Mucosa of descending colon (tissue), 3 donors: ENCODE data around the gene KLK13. TPM values are rescaled to one million over a fixed set of nuclear protein-coding genes. Genes with fewer than 3 reads are reported as not detected.

Experiments
- ATAC-seq: fragments of 200-7000 bp; cut with Tn5 transposase; one replicate; pipeline ENCODE4 v1.9.1; 2020; ENCODE audit warnings: mild to moderate bottlenecking, moderate library complexity
- DNase-seq, 3 donors: peaks; one replicate each; pipeline ENCODE4 v3.0.0-alpha.2; 2020
- H3K36me3 ChIP-seq: fragments of 200-600 bp; one replicate; pipeline ENCODE4 v1.8.0; 2021; ENCODE audit warnings: low read depth, mild to moderate bottlenecking
- H3K4me1 ChIP-seq: fragments of 200-600 bp; one replicate; pipeline ENCODE4 v1.8.0; 2021; ENCODE audit warnings: low read depth, mild to moderate bottlenecking
- H3K4me3 ChIP-seq: fragments of 200-600 bp; one replicate; pipeline ENCODE4 v1.8.0; 2021; ENCODE audit warnings: mild to moderate bottlenecking
- H3K9me3 ChIP-seq: fragments of 200-600 bp; one replicate; pipeline ENCODE4 v1.8.0; 2021; ENCODE audit warnings: mild to moderate bottlenecking
- intact Hi-C, 2 donors: fragments of 100-400 bp; cut with DNase I in 1 of 2; cut with micrococcal nuclease in 1 of 2; formaldehyde crosslinking; loops; one replicate each; pipeline versions ENCODE4 v1.11.0 to v1.11.1; 2022; cut with DNase I, micrococcal nuclease
- total RNA-seq, 3 donors: library from RNA; stranded (reverse); fragmentation: NEBNext Ultra II Directional in 2 of 3; extraction: Animal tissue kit (Norgen Biotek cat#: 25700) in 2 of 3; gene quantifications; one replicate each; pipeline versions ENCODE4 v1.2.1 to v1.2.4, GENCODE V29; 2021 to 2023
- TF ChIP-seq, protein P1 (sequence below): fragments of 200-600 bp; IDR thresholded peaks from one replicate; pipeline ENCODE4 v1.8.0; 2022; ENCODE audit warnings: antibody characterized with exemption, mild to moderate bottlenecking
- donor health status: DM: no; HTN: no; CAD: no; lungs with moderate emphysema.
- donor health status: DM: no; HTN: no; CAD: no.
- donor health status: DM: no; HTN: yes; CAD: no.

The KLK13 gene
- total RNA-seq, 3 donors from 2014 or later, result 0.22 to 2.7 (median 0.84) TPM

GRCh38 chr19:51066393-51067186, 1.7 kb upstream of the KLK13 start:
- Histone ChIP-seq H3K9me3 (no peaks in the 10 kb centered on the region), H3K4me3 (no peak overlapping the region), H3K36me3 (no peaks in the 10 kb centered on the region), H3K4me1 (peaks cover 4% of the 10 kb centered on the region)
- intact Hi-C loops, result no loop called here
- TF ChIP-seq, protein P1, sequence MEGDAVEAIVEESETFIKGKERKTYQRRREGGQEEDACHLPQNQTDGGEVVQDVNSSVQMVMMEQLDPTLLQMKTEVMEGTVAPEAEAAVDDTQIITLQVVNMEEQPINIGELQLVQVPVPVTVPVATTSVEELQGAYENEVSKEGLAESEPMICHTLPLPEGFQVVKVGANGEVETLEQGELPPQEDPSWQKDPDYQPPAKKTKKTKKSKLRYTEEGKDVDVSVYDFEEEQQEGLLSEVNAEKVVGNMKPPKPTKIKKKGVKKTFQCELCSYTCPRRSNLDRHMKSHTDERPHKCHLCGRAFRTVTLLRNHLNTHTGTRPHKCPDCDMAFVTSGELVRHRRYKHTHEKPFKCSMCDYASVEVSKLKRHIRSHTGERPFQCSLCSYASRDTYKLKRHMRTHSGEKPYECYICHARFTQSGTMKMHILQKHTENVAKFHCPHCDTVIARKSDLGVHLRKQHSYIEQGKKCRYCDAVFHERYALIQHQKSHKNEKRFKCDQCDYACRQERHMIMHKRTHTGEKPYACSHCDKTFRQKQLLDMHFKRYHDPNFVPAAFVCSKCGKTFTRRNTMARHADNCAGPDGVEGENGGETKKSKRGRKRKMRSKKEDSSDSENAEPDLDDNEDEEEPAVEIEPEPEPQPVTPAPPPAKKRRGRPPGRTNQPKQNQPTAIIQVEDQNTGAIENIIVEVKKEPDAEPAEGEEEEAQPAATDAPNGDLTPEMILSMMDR, result no peak
- DNase-seq (no peak), ATAC-seq (no peak)

GRCh38 chr19:51065221-51065960, 499 bp upstream of the KLK13 start:
- intact Hi-C loops, result no loop called here
- peaks cover 4% of the 10 kb centered on the region for H3K4me1 ChIP-seq
- ATAC-seq (no peak), DNase-seq (no peak)
- H3K36me3 ChIP-seq, result no peaks in the 10 kb centered on the region
- no peak overlapping the region for H3K4me3 ChIP-seq
- H3K9me3 ChIP-seq, result no peaks in the 10 kb centered on the region
- TF ChIP-seq, protein P1, result no peak

- Histone ChIP-seq H3K4me1 (peaks cover 4% of the 10 kb centered on the region), H3K9me3 (no peaks in the 10 kb centered on the region), H3K36me3 (no peaks in the 10 kb centered on the region), H3K4me3 (no peak overlapping the region)
- intact Hi-C loops, result no loop called here
- TF ChIP-seq, protein P1, result no peak
- no peak for ATAC-seq
- DNase-seq, result no peak
Observed at GRCh38 chr19:51063664-51064063, 1.2 kb downstream of the KLK13 start.

DNA sequence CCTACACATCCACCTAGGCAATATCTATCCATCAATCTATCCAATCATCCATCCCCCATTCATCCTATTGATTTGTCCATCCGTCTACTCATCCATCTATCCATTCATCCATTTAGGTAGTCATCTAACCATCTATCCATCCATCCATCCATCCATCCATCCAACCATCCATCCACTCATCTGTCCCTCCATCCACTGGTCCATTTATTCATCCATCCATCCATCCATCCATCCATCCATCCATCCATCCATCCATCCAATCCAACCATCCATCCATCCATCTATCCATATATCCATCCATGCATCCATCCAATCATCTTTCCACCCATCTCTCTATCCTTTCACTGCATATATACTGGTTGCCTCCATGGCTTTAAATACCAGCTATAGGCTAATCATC, 3.9 kb downstream of the KLK13 start:
- no peak overlapping the region for H3K4me3 ChIP-seq
- no peak for DNase-seq
- H3K4me1 ChIP-seq, result peaks cover 4% of the 10 kb centered on the region
- no peak for ATAC-seq
- no peaks in the 10 kb centered on the region for H3K9me3 ChIP-seq
- intact Hi-C loops, result no loop called here
- TF ChIP-seq, protein P1, result no peak
- H3K36me3 ChIP-seq, result no peaks in the 10 kb centered on the region

GRCh38 chr19:51060336-51060735, 4.6 kb downstream of the KLK13 start:
- Histone ChIP-seq H3K36me3 (no peaks in the 10 kb centered on the region), H3K9me3 (no peaks in the 10 kb centered on the region), H3K4me3 (no peak overlapping the region), H3K4me1 (peaks cover 4% of the 10 kb centered on the region)
- no peak for ATAC-seq
- TF ChIP-seq, protein P1, result no peak
- DNase-seq, result no peak
- intact Hi-C loops, result no loop called here
